NOMO-1 (cell line): ENCODE data around the gene TAF3.

Experiments
- DNase-seq, 2 experiments: peaks; one replicate each; lab custom pipeline; 2025; ENCODE audit not compliant: unreplicated experiment in 2 of 2; lab: John Stamatoyannopoulos, UW

The TAF3 gene

DNA sequence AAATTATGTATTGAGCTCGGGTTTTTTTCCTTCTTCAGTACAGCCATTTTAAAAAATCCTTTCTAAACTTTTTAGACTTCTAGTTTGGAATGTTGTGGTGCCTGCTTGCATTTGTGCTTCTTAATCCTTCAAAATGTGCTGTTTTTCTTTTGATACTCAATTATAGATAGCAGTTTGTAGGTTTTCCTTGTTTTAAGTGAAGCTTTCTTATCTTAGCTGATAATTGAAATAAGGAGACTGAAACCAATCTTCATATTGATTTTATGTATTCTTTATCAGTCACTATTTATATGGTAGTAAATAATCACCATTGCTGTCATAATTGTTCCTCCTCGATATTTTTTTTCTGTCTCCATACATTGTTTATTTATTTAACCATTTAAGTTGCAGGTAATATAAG, 56.6 kb downstream of the TAF3 start:
- DNase-seq = no peak

DNA sequence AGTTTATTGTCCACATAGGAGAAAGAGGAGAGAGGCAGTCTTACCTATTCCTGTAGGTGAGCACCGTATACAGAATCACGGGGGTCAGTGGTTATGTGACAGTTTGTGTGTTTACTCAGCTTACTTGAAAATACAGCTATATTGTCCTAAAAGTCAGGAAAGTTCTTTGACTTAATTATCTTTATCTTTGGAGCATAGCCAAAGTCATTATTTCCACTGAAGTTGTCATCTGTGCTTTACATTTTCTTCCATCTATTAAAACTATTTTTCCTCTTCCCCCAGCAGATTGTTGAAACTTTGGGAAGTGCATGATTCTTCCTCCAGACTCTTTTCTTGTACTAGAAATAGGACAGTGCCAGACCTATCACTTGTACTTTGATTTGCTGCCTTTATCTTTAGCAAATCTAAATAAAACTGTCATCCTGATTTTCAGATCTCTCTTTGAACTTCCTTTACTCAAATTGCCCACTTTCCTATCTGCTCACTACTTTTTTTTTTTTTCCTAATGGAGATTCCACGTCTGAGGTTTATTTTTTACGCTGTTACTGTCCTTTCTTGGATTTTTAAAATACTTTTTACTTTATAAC, 58.3 kb downstream of the TAF3 start:
- no peak for DNase-seq

DNA sequence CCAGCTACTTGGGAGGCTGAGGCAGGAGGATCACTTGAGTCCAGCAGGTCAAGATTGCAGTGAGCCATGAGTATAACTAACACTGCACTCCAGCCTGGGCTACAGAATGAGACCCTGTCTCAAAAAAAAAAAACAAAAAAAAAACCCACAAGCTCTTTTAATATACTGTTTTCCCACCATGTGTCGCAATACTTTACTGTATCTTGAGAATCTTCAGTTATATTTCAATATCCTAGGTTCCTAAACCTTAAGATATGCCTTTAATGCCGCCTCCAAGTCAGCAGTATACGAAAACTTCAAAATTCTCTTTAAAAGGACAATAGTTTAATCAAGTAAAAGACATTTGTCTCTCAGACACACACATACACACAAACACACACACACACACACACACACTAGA, 62.8 kb downstream of the TAF3 start:
- no peak for DNase-seq

DNA sequence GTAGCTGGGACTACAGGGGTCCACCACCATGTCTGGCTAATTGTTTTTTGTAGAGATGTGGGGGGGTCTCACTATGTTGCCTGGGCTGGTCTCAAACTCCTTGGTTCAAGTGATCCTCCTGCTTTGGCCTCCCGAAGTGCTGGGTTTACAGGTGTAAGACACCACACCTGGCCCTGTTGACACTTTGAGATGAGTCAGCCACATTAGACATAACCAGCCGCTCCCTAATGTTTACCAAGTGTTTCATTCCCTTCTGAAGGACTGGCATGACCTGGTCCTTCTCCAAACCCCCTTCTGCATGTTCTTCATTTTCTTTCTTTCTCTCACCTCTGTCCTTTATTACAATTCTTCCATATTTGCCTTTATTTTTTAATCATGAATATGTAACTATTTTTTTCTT, 67.8 kb downstream of the TAF3 start:
- no peak for DNase-seq

DNA sequence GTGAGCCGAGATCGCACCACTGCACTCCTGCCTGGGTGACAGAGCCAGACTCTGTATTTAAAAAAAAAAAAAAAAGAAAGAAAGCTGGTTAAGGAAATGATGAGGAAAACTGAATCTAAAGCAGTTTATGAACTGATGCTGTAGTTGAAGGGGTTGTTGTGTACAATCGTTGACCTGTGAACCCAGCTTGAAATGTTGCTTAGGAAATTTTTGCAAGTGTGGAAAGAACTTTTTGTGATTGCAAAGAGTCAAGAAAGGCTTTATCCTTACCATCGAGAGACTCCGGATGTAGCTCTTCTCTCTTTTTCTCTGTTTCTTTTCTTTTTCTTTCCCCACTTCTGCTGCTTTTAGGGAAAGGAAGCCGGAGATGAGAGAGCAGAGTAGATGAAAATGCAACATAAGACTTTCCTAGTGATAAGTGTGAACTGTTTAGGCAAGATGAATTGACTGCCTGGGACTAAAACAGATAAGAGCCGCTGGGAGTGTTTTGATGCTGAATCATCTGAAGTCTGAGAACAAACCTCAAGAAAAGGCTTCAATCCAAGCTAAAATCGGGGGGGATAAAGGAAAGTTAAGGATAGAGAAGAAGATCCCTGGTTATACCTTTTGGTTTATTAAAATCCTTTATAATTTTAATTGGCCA, 69.0 kb downstream of the TAF3 start:
- DNase-seq = no peak

DNA sequence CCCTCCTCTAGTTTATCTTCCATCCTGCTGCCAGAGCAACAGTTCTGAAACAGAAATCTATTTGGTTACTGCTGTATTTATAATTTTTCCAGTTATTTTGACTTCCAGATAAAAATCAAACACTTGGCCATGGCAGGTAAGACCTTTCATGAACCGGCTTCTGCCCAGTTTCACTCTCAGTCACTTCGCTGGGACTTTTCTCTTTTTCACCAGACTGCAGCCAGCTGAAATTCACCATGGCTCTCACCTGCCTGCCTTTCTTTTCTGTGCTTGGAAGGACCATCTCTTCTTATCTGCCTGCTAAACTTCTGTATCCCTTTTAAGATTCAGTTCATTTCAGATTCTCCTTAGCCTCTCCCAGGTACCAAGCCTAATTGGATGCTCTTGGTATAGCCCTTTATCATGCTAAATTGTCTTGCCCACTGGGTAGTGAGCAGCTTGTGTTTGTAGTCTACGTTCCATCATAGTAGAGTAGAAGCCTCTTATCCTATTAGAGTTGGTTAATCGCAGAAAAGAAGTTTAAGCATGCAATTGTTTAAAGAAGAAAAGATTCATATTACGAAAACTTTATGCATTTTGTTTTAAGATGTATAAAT, 71.7 kb downstream of the TAF3 start:
- DNase-seq = no peak

DNA sequence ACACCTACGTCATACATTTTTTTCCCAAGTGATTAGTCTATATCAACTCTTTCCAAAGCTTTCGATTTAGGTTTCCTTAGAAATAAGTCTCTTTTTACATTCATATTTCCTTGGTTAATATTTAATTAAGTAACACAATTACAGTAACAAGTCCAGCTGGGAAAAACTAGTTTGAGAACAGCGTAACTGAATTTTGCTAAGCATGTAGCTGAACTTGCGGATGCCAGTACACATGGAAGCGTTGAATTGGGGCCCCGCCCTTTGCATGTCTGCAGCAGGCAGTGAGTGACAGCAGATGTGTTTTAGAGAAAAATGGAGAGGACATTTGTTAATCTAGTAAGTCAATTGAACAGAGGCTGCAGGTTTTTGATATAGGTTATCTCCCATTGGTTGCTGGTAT, 72.5 kb downstream of the TAF3 start:
- DNase-seq = no peak

DNA sequence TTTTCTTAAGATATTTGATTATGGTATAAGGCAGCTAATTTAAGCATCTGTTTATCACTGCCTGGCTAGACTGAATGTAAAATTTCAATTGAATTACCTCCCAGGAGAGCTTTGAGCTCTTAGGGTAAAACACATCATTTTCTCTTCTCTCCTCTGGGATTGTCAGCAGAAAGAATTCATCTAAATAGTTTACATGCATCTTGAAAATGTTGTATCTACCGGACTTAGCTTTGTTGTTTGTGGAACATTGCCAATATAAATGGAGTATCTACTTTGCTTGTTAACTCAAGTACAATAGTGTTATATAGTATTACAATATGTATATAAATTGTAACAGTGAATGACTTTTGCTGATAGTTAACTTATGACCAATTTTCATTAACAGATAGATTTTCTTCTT, 73.3 kb downstream of the TAF3 start:
- no peak for DNase-seq

DNA sequence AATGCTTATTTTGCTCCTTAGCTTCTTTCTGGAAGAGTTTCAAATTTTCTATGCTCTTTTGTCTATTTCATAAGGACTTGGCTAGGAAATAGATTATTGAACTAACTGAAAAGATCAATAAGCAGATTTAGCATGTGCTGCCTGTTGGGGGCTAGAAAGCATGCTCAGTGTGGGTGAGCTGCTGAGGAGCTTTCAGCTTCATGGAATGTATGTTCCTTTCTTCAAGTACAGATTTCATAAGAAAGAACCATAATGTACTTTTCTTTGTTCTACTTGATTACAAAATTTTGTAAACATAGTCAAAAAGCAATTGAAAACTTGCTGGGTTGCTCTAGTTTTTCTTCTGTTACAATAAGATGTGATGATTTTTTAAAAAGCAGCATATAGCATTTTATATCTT, 73.8 kb downstream of the TAF3 start:
- DNase-seq = no peak

DNA sequence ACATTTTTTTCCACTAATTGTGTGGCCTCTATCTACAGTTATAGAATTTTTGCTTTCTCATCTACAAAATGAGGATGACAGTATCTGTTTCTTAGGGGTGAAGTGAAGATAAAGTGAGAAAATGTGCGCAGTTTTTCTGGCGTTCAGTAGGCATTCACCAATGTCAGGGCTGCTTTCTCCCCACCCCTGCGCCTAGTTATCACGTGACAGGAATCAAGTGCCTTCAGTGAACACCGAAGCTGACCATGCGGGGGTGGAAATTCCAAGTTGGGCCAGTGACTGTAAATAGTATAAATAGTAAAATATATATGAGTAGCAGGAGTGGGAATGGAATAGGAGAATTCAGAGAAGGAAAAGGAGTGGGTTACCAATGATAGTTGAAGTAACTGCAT, 77.4 kb downstream of the TAF3 start:
- DNase-seq = no peak

DNA sequence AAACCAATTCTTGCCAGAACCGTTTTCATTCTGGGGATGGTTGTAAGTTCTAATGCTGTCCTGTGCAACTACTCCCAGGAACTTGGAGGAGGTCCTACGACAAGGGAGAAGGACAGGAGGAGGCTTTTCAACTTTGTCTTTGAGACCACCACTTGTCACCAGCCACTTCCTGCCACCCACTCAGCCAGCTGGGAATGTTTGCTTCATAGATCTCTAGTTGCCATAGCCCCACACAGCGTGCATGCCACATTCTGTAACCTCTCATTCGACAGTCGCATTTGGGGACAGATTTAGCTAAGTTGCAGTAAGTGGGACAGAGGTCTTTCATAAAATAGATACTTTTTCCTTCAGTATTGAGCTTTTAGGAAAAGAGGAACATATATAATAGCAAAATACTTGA, 78.0 kb downstream of the TAF3 start:
- no peak for DNase-seq

DNA sequence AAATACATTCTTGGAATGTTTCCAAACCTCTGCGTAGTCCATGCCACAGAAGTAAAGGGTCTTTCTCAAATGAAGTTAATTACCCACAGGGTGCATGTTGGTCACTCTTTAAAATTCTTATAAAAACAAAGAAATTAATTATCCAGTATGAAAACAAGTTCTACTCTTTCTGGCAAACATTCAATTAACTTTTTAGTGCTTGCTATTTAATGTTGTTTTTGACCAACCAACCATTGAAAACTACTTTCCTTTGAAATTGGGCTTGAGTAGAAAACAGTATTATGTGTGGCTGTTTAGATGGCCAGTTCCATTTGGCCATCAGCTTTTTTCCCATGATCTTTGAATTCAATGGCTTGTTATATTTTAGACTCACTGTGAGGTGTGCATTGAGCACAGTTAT, 83.0 kb downstream of the TAF3 start:
- no peak for DNase-seq

DNA sequence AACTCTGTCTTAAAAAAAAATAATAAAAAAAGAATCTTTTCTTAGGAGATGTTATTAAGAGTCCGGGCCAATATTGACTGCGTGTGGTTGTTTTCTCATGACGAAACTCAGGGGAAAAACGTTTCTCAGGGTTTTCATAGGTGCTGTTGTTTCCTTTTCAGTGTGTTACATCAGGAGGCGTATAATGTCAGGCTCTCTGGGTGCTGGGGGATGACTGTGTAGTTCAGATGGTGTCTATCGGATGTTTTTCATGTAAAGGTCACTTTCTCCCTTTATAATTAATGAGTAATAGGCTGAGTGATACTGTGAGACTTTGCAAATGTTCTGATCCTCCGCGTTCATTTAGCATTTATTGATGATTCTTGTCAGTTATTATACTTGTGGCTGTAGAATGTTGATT, 84.1 kb downstream of the TAF3 start:
- DNase-seq = no peak

DNA sequence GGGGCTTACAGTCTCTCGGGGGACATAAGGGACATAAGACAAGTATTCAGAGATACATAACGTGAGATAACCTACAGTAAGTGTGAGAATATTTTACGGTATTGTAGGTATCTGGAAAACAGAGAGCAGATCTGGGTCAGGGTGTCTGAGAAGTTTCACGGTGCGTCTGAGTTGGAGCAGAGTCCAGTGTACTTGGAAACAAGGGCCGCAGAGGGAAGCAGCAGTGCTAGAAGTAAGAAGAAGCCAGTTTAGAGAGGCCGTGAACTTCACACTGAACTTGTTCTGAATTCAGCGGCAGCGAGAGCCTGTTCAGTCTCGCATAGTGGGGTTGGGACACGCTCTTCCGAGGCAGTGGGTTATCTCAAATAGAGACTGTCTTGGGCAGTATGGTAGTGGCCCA, 85.5 kb downstream of the TAF3 start:
- no peak for DNase-seq

DNA sequence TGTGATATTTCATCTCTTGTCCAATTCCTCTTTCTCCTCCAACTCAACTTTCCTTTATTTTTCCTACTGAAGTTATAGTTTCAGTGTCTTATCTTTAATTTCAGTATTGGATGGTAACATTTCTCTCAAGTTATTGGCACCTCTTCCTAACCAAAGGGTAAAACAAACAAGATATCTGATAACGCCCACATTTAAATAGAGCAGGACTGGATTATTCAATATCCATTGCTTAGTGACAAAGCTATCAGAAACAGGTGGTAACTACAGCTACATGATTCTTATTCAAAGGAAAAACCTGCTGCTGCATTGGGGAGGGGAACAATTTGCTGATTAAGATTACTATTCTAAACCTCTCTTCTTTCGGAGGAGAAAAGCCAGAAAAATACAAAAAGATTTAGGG, 87.8 kb downstream of the TAF3 start:
- no peak for DNase-seq

DNA sequence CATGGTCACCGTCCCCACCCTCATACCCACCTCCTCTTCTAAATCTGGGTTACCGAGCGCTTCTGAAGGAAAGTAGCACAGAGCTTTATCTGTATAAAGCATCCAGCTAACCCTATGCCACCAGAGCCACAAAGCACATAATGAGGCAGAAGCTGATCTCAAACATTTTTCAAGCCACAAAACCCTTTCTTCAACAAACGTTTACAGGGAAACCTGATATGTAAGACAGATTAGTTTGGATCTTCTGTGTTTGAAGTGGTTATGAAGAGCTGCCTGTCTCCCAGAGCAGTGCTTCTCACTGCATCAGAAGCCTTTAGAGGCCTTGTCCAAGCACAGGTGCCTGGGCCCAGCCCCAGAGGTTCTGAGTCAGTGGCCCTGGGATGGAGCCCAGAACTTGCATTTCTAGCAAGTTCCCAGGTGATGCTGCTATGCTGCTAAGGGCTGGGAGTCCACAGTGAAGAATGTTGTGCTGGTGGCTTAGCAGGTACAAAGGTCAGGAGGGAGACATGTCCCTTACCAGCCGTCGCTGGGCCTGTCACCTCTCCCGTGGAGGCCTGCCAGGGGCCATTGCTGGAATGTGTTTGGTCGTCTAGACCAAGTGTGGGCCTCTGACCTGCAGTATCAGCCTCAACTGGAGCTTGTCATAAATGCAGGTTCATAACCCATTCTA, 90.4 kb downstream of the TAF3 start:
- DNase-seq = no peak

DNA sequence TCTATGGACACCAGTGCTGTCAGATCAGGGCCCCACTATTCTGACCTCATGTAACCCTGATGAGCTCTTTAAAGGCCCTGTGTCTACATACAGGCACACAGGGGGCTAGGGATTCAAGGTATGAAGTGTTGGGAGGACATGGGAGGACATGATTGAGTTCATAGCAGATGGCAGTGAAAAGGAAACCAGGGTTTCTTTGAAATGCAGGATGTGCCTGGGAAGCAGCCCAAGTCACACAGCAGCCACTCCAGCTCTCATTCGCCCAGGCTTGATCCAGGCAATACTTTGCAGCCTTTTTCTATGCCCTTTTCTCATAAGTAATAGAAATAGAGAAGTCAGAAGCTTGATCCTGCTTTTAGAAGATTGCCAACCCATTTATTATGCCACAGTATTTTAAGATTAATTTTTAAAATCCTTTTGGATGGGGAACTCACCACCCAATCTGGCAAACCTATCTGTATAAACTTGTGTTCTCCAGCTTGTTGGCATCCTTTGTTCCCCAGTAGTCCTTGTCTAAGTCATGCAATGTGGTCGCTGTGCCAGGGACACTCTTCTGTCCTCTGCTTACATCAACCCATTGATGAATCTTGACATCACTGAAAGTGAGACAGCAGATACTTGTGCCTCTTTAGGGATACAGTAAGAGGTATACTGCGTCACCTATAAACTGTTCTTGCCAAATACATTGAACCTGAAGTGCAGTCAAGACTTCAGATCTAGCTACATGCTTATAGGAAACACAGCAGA, 95.0 kb downstream of the TAF3 start:
- no peak for DNase-seq

DNA sequence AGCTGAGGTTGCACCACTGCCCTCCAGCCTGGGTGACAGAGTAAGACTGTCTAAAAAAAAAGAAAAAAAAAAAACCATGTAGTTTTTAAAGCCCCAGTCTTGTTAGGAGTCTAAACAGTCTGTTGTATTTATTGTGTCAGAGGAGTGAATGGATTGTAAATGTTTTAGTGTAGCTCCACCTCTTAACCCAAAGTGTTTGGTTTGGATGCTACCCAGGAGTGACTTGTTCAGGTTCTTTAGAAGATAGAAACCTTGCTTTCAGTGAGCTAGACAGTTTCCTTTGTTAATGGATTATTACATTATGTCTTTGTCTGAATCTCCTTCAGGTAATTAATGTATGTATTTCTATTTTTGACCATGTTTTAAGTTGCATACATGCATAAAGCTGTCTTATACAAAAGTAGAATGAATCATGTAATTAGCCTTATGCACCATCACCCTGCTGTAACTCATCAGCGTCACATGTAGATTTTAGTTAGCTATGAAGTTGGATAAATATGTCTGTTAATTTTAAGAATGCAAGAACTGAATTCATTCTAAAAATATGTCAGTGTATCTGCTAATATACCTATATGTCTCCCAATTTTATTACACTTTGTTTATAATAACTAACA, 97.7 kb downstream of the TAF3 start:
- DNase-seq = no peak

DNA sequence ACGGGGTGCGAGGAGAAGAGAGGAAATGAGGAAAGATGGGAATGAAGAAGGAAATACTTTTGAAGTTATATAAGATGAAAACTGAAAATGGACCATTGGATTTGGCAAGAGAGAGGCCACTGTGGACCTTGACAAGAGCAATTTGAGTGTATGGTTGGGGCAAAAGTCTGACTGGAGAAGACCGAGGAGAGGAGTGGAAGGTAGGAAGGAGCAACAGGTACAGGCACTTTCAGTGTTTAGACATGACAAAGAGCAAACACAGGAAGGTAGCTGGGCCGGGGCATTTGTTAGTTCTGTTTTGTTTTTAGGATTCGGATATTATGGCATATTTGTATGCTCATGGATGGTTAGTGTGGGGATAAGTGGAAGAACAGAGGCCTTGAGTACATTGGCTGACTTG, 99.4 kb downstream of the TAF3 start:
- DNase-seq = no peak

DNA sequence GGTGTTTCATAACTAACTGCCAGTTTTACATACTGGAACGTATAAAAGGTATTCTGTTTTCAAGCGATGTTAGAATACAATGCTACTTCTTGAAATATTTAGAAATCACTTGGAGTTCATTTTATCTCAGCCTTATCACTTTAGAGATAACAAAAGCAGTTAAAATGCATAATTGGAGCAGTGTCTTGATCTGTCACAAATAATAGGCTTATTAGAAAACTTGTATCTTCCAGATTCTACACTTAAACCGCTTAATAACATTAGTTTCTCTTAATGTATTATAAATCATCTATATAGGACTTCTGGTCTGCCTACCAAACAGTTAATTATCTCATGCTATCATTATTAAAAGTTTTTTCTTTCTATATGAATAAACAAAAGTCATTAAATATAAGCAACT, 104.4 kb downstream of the TAF3 start:
- DNase-seq = no peak

DNA sequence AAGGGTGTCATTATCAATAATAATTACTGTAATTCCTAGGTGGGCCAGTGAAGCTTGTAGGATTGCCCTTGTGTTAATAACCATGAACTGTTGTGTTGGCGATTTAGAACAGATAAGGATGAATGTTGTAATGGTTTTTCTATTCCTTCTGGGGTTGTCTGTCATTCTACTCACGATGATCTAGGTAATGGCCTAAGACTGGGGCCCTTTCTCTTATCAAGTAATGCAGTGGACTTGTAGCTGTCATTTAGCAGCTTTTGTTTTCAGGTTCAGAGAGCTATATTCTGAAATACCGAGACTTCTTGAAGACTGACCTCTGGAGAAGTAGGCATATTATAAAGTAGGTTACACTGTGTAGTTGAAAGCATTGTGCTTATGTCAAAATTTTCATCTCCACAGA, 110.2 kb downstream of the TAF3 start:
- DNase-seq = no peak
